H1 (cell line): ENCODE data around the gene NEDD4L. TPM values are rescaled to one million over a fixed set of nuclear protein-coding genes. Genes with fewer than 3 reads are reported as not detected.

ENCODE experiments used
- CTCF ChIA-PET: fragments of 300-600 bp; sonication (Branson Sonifier 250); formaldehyde crosslinking; loops from one replicate; lab custom pipeline; 2021; ENCODE audit not compliant: partially characterized antibody; lab: Charles Lee
- POLR2A ChIA-PET: fragments of 300-600 bp; sonication (Branson Sonifier 250); formaldehyde crosslinking; loops from one replicate; lab custom pipeline; 2021; ENCODE audit warnings: inconsistent platforms; ENCODE audit not compliant: partially characterized antibody; lab: Charles Lee
- DNase-seq, 2 experiments: peaks; one replicate each; pipeline versions ENCODE4 v3.0.0 to v3.0.0-alpha.2; 2010 to 2022; ENCODE audit warnings: low spot score in 2 of 2, low read depth in 1 of 2, mixed read lengths in 1 of 2
- FAIRE-seq: peaks from 2 replicates; lab custom pipeline; 2011; peaks lifted over from hg19 to GRCh38; lab: Jason Lieb, UNC
- H2AFZ ChIP-seq: 2 replicates; pipeline ENCODE4 v1.8.1; 2012; ENCODE audit warnings: low read length, inconsistent platforms
- H2AK5ac ChIP-seq: 2 replicates; pipeline ENCODE4 v1.6.1; 2013; ENCODE audit warnings: low read depth, low read length
- H2BK120ac ChIP-seq: replicated peaks from 2 replicates; pipeline ENCODE3; 2013; ENCODE audit warnings: low read depth, low read length, inconsistent platforms
- H2BK12ac ChIP-seq: 2 replicates; pipeline ENCODE4 v1.6.1; 2013; ENCODE audit warnings: low read depth, low read length
- H2BK15ac ChIP-seq: 2 replicates; pipeline ENCODE4 v1.6.1; 2013; ENCODE audit warnings: low read length
- H2BK20ac ChIP-seq: 2 replicates; pipeline ENCODE4 v1.6.1; 2013; ENCODE audit warnings: low read length
- H2BK5ac ChIP-seq: 2 replicates; pipeline ENCODE4 v1.6.1; 2013; ENCODE audit warnings: low read depth, low read length
- H3K14ac ChIP-seq: 2 replicates; pipeline ENCODE4 v1.6.1; 2013; ENCODE audit warnings: inconsistent platforms; ENCODE audit not compliant: insufficient read length
- H3K18ac ChIP-seq: 2 replicates; pipeline ENCODE4 v1.6.1; 2013; ENCODE audit warnings: low read length; ENCODE audit errors: extremely low read depth
- H3K23ac ChIP-seq: 2 replicates; pipeline ENCODE4 v1.6.1; 2013; ENCODE audit warnings: inconsistent platforms; ENCODE audit not compliant: insufficient read length
- H3K23me2 ChIP-seq: 2 replicates; pipeline ENCODE4 v1.6.1; 2013; ENCODE audit warnings: low read depth, low read length
- H3K27ac ChIP-seq: 2 replicates; pipeline ENCODE4 v1.6.1; 2011; ENCODE audit warnings: low read depth, low read length, inconsistent platforms
- H3K27me3 ChIP-seq, 4 experiments: replicated peaks in 1 of 4; 1 replicate in 1 of 4; 2 replicates in 3 of 4; pipeline versions ENCODE4 v1.6.1 to v1.8.1; 2011 to 2013; ENCODE audit warnings: low read length in 3 of 4, mild to moderate bottlenecking in 3 of 4, inconsistent platforms in 2 of 4, mixed read lengths in 2 of 4, moderate library complexity in 1 of 4; ENCODE audit not compliant: control insufficient read depth in 3 of 4, insufficient read depth in 3 of 4; ENCODE audit errors: extremely low read depth in 1 of 4
- H3K36me3 ChIP-seq, 4 experiments: 2 replicates each; pipeline versions ENCODE4 v1.6.1 to v1.8.1; 2011 to 2013; ENCODE audit warnings: mild to moderate bottlenecking in 4 of 4, low read length in 3 of 4, moderate library complexity in 2 of 4, control low read depth in 1 of 4, inconsistent platforms in 1 of 4; ENCODE audit not compliant: insufficient read depth in 4 of 4, control insufficient read depth in 2 of 4
- H3K4ac ChIP-seq: replicated peaks from 2 replicates; pipeline ENCODE3; 2013; ENCODE audit warnings: low read length, low read depth, mixed read lengths, inconsistent platforms; ENCODE audit not compliant: insufficient read length
- H3K4me1 ChIP-seq, 4 experiments: replicated peaks in 1 of 4; 1 replicate in 1 of 4; 2 replicates in 3 of 4; pipeline versions ENCODE4 v1.6.1 to v1.8.1; 2011 to 2013; ENCODE audit warnings: low read length in 3 of 4, inconsistent platforms in 2 of 4, mixed read lengths in 1 of 4; ENCODE audit not compliant: insufficient read depth in 4 of 4, control insufficient read depth in 3 of 4
- H3K4me2 ChIP-seq, 2 experiments: 2 replicates each; pipeline versions ENCODE4 v1.6.1 to v1.8.1; 2011 to 2013; ENCODE audit warnings: low read depth in 2 of 2, low read length in 2 of 2, control low read depth in 1 of 2, inconsistent platforms in 1 of 2, mild to moderate bottlenecking in 1 of 2; ENCODE audit not compliant: insufficient read depth in 1 of 2
- H3K4me3 ChIP-seq, 4 experiments: fragments of 200-600, 300-600 bp in 1 of 4; sonication (generic), shearing (Covaris generic), sonication (Bioruptor Twin) in 1 of 4; 2 replicates each; pipeline versions ENCODE4 v1.5.1 to v1.8.1; 2011 to 2016; ENCODE audit warnings: low read length in 4 of 4, low read depth in 3 of 4, control low read depth in 2 of 4, inconsistent platforms in 2 of 4, mild to moderate bottlenecking in 2 of 4, mixed read lengths in 1 of 4, moderate library complexity in 1 of 4; ENCODE audit not compliant: insufficient read depth in 2 of 4; ENCODE audit errors: extremely low read depth in 1 of 4
- H3K56ac ChIP-seq: replicated peaks from 2 replicates; pipeline ENCODE3; 2013; ENCODE audit warnings: low read depth, mild to moderate bottlenecking, mixed read lengths, low read length, inconsistent platforms; ENCODE audit not compliant: insufficient read length
- H3K79me1 ChIP-seq: 2 replicates; pipeline ENCODE4 v1.6.1; 2013; ENCODE audit warnings: low read depth, low read length, control low read depth
- H3K79me2 ChIP-seq, 2 experiments: 2 replicates each; pipeline versions ENCODE4 v1.6.1 to v1.8.1; 2012 to 2013; ENCODE audit warnings: low read length in 2 of 2, mild to moderate bottlenecking in 2 of 2, inconsistent platforms in 1 of 2; ENCODE audit not compliant: insufficient read depth in 2 of 2, control insufficient read depth in 1 of 2
- H3K9ac ChIP-seq, 4 experiments: replicated peaks in 1 of 4; 1 replicate in 1 of 4; 2 replicates in 3 of 4; pipeline versions ENCODE4 v1.6.1 to v1.8.1; 2011 to 2013; ENCODE audit warnings: low read depth in 3 of 4, low read length in 3 of 4, control low read depth in 2 of 4, mild to moderate bottlenecking in 2 of 4, moderate library complexity in 2 of 4, inconsistent platforms in 1 of 4; ENCODE audit errors: extremely low read depth in 1 of 4
- H3K9me3 ChIP-seq, 2 experiments: 2 replicates each; pipeline versions ENCODE4 v1.6.1 to v1.8.1; 2012 to 2013; ENCODE audit warnings: mild to moderate bottlenecking in 2 of 2, moderate library complexity in 2 of 2, control low read depth in 1 of 2, inconsistent platforms in 1 of 2, low read depth in 1 of 2, low read length in 1 of 2, mixed read lengths in 1 of 2; ENCODE audit not compliant: insufficient read depth in 2 of 2
- H4K20me1 ChIP-seq, 2 experiments: replicated peaks in 1 of 2; 2 replicates each; pipeline versions ENCODE3 to v1.8.1; 2011 to 2013; ENCODE audit warnings: inconsistent platforms in 2 of 2, low read length in 2 of 2, mild to moderate bottlenecking in 1 of 2; ENCODE audit not compliant: insufficient read depth in 2 of 2, control insufficient read depth in 1 of 2
- H4K5ac ChIP-seq: 2 replicates; pipeline ENCODE4 v1.6.1; 2013; ENCODE audit warnings: low read length, low read depth, mixed read lengths, inconsistent platforms; ENCODE audit not compliant: insufficient read length
- H4K8ac ChIP-seq: 2 replicates; pipeline ENCODE4 v1.8.0; 2013; ENCODE audit warnings: mild to moderate bottlenecking, moderate library complexity, low read length, inconsistent platforms; ENCODE audit not compliant: insufficient read depth; ENCODE audit errors: extremely low read depth
- H4K91ac ChIP-seq: replicated peaks from 2 replicates; pipeline ENCODE3; 2013; ENCODE audit warnings: low read length, mixed read lengths, inconsistent platforms; ENCODE audit not compliant: insufficient read length
- CBX5 ChIP-seq: fragments of 300-800, 300-1000 bp; sonication (generic); IDR thresholded peaks from 2 replicates; pipeline ENCODE4 v1.7.1; 2016; ENCODE audit warnings: antibody characterized with exemption, low read length, low read depth
- CHD2 ChIP-seq: IDR thresholded peaks from 2 replicates; pipeline ENCODE4 v1.6.1; 2012; ENCODE audit warnings: low read length, improper control_type of control experiment
- GABPA ChIP-seq: IDR thresholded peaks from 2 replicates; pipeline ENCODE4 v1.6.1; 2011; ENCODE audit warnings: mild to moderate bottlenecking, low read length, moderate library complexity, borderline replicate concordance; ENCODE audit not compliant: insufficient read depth
- HDAC6 ChIP-seq: IDR thresholded peaks from one replicate; pipeline ENCODE4 v1.7.1; 2012; ENCODE audit warnings: low read depth, mild to moderate bottlenecking, inconsistent platforms, low read length, moderate library complexity
- JUND ChIP-seq: IDR thresholded peaks from 2 replicates; pipeline ENCODE4 v1.6.1; 2011; ENCODE audit warnings: mild to moderate bottlenecking, improper control_type of control experiment, low read length
- KDM4A ChIP-seq: IDR thresholded peaks from one replicate; pipeline ENCODE4 v1.7.1; 2012; ENCODE audit warnings: low read depth, mild to moderate bottlenecking, moderate library complexity, low read length, inconsistent platforms; ENCODE audit not compliant: severe bottlenecking
- TAF1 ChIP-seq: IDR thresholded peaks from 2 replicates; pipeline ENCODE4 v1.6.1; 2011; ENCODE audit warnings: mild to moderate bottlenecking, low read depth, low read length
- TBP ChIP-seq: IDR thresholded peaks from 2 replicates; pipeline ENCODE4 v1.6.1; 2011; ENCODE audit warnings: low read depth, low read length, improper control_type of control experiment
- ZNF274 ChIP-seq: IDR thresholded peaks from 2 replicates; pipeline ENCODE4 v1.7.0; 2012; ENCODE audit warnings: low read length, borderline replicate concordance; ENCODE audit errors: extremely low read depth
- WGBS, 2 experiments: shearing (Covaris generic) in 1 of 2; methylation state at CpG; one replicate each; pipeline versions ENCODE4 v1.1.6 to v1.1.7; 2013 to 2015; ENCODE audit warnings: low lambda C conversion rate in 2 of 2, mixed read lengths in 2 of 2, inconsistent platforms in 1 of 2, low coverage in 1 of 2, missing lambda C conversion rate in 1 of 2; ENCODE audit not compliant: insufficient replicate concordance in 2 of 2, insufficient coverage in 1 of 2, insufficient read length in 1 of 2; ENCODE audit errors: extremely low coverage in 1 of 2, missing lambda C conversion rate in 1 of 2; 5-methylcytosine and 5-hydroxymethylcytosine counted together
- polyA plus RNA-seq, 7 experiments: library from polyadenylated mRNA; depleted of rRNA in 3 of 7; stranded (reverse) in 5 of 7; unstranded in 2 of 7; fragments of >200 nt in 5 of 7; fragments of 200-250 nt in 2 of 7; gene quantifications; 1 replicate in 5 of 7; 2 replicates in 1 of 7; 4 replicates in 1 of 7; pipeline versions ENCODE4 v1.2.1 to v1.2.3, GENCODE V29; 2011 to 2013; ENCODE audit warnings: missing spikeins in 2 of 7, mixed read lengths in 2 of 7
- total RNA-seq: library from RNA; stranded (reverse); fragmentation: NEBNext Ultra II Directional; extraction: Animal tissue kit (Norgen Biotek cat#: 25700); gene quantifications from 2 replicates; pipeline ENCODE4 v1.2.1, GENCODE V29; 2021
- TF ChIP-seq, protein P1 (sequence below): IDR thresholded peaks from 2 replicates; pipeline ENCODE4 v1.6.1; 2012; ENCODE audit warnings: inconsistent platforms
- TF ChIP-seq, protein P2 (sequence below): IDR thresholded peaks from 2 replicates; pipeline ENCODE4 v1.6.1; 2012; ENCODE audit warnings: inconsistent platforms

Gene NEDD4L
- total and polyA plus RNA-seq, 2 of the 8 experiments (the other 6 are each of a cell fraction or from before 2014, with no cell fraction given), result 37.3 to 69.8 TPM

DNA sequence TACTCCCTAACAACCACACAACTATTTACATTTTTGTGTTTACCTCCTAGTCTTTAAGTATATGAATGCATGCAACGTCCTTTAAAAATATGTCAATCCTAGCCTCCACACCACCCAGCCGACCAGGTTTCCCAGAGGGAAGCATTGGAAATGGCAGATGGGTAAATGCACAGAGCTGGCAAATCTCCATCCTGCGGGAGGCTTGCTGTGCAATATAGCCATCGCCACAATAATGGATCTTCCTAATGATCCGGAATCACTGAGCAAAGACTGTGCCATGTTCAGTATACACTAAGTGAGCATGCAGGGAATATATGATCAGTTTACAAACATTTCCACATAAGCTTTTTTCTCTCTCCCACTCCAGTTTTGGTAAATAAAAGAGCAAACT is 131.8 kb downstream of the NEDD4L start:
- H3K4me2 ChIP-seq, result no peak overlapping the region
- WGBS, 2 experiments, result 84% methylated on average over 5 of the region's 5 CpGs; no CpG with 5 or more reads in 1 of the 2 experiments
- H3K56ac ChIP-seq, result no peak overlapping the region
- no peak overlapping the region for H2AK5ac ChIP-seq
- no peaks in the 10 kb centered on the region for H3K9me3 ChIP-seq
- peak in 1 of 2 experiments; percentile 39 for DNase-seq
- no peaks in the 10 kb centered on the region for H3K36me3 ChIP-seq
- H3K18ac ChIP-seq, result no peak overlapping the region
- no peak overlapping the region for H4K8ac ChIP-seq
- H2BK120ac ChIP-seq, result no peak overlapping the region
- no peak overlapping the region for H3K14ac ChIP-seq
- no peak overlapping the region for H2BK15ac ChIP-seq
- H3K27ac ChIP-seq, result no peak overlapping the region
- H3K79me2 ChIP-seq, result peaks cover 0 to 10% of the 10 kb centered on the region in 2 experiments; a peak in 2 of 4 replicates
- peaks cover 10% of the 10 kb centered on the region; the same call in 1 of the 2 replicates for H3K79me1 ChIP-seq
- no peak overlapping the region for H2BK12ac ChIP-seq
- H3K27me3 ChIP-seq, result no peaks in the 10 kb centered on the region
- no peak for FAIRE-seq
- no peak overlapping the region for H3K4me3 ChIP-seq
- H4K91ac ChIP-seq, result no peak overlapping the region
- no peak overlapping the region for H2BK5ac ChIP-seq
- CTCF ChIA-PET, result interaction anchor here (0.9 to 9.4 kb wide), 6 partner anchors 11 to 322 kb away, joined by 3 to 103 read pairs (median 4); no protein-coding TSS in a partner anchor
- H4K5ac ChIP-seq, result no peak overlapping the region
- H2AFZ ChIP-seq, result no peak overlapping the region
- H3K23me2 ChIP-seq, result no peaks in the 10 kb centered on the region
- peaks cover 0 to 24% (median 13%) of the 10 kb centered on the region in 4 experiments; a peak in 5 of 7 replicates for H3K4me1 ChIP-seq
- no peak overlapping the region for H3K9ac ChIP-seq
- H4K20me1 ChIP-seq, result peaks cover 0 to 6% of the 10 kb centered on the region in 2 experiments
- H3K4ac ChIP-seq, result no peak overlapping the region
- no peak overlapping the region for H3K23ac ChIP-seq
- H2BK20ac ChIP-seq, result no peak overlapping the region
- POLR2A ChIA-PET, result no interaction called here
- TF ChIP-seq, protein P1, sequence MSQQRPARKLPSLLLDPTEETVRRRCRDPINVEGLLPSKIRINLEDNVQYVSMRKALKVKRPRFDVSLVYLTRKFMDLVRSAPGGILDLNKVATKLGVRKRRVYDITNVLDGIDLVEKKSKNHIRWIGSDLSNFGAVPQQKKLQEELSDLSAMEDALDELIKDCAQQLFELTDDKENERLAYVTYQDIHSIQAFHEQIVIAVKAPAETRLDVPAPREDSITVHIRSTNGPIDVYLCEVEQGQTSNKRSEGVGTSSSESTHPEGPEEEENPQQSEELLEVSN, result no peak
- TF ChIP-seq ZNF274 (no peak), KDM4A (no peak), JUND (no peak), TBP (no peak), CBX5 (no peak), CHD2 (no peak), TAF1 (no peak), HDAC6 (no peak), GABPA (no peak)
- TF ChIP-seq, protein P2, sequence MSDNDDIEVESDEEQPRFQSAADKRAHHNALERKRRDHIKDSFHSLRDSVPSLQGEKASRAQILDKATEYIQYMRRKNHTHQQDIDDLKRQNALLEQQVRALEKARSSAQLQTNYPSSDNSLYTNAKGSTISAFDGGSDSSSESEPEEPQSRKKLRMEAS, result no peak
